ENCODE results near the gene HFM1. TPM values are rescaled to one million over a fixed set of nuclear protein-coding genes. Genes with fewer than 3 reads are reported as not detected.

Gene HFM1
- total RNA-seq, 1 donor from 2014 or later: 1.2 TPM

DNA sequence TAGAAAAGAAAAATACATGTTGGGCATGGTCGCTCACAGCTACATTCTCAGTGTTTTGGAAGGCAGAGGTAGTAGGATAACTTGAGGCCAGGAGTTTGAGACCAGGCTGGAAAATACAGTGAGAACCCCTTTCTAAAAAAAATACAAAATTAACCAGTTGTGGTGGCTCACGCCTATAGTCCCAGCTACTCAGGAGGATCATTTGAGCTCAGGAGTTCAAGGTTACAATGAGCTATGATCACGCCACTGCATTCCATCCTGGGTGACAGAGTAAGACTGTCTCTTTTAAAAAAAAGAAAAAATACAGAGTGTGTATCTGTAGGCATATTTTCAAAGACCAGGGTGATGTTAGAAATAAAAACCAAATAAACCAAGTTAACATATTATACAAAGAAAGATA is 57.8 kb downstream of the HFM1 start:
- H3K27ac ChIP-seq: no peak overlapping the region
- no peaks in the 10 kb centered on the region for H3K27me3 ChIP-seq (ENCODE audit: low read depth)
- TF ChIP-seq, protein P1, sequence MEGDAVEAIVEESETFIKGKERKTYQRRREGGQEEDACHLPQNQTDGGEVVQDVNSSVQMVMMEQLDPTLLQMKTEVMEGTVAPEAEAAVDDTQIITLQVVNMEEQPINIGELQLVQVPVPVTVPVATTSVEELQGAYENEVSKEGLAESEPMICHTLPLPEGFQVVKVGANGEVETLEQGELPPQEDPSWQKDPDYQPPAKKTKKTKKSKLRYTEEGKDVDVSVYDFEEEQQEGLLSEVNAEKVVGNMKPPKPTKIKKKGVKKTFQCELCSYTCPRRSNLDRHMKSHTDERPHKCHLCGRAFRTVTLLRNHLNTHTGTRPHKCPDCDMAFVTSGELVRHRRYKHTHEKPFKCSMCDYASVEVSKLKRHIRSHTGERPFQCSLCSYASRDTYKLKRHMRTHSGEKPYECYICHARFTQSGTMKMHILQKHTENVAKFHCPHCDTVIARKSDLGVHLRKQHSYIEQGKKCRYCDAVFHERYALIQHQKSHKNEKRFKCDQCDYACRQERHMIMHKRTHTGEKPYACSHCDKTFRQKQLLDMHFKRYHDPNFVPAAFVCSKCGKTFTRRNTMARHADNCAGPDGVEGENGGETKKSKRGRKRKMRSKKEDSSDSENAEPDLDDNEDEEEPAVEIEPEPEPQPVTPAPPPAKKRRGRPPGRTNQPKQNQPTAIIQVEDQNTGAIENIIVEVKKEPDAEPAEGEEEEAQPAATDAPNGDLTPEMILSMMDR (IDR thresholded peaks at IDR 0.05): no peak
- no peaks in the 10 kb centered on the region for H3K36me3 ChIP-seq
- H3K4me1 ChIP-seq: no peaks in the 10 kb centered on the region
- H3K4me3 ChIP-seq: no peak overlapping the region
- DNase-seq (no peak), ATAC-seq (no peak)
- intact Hi-C loops (cut with DNase I): no loop called here
- no peaks in the 10 kb centered on the region for H3K9me3 ChIP-seq

DNA sequence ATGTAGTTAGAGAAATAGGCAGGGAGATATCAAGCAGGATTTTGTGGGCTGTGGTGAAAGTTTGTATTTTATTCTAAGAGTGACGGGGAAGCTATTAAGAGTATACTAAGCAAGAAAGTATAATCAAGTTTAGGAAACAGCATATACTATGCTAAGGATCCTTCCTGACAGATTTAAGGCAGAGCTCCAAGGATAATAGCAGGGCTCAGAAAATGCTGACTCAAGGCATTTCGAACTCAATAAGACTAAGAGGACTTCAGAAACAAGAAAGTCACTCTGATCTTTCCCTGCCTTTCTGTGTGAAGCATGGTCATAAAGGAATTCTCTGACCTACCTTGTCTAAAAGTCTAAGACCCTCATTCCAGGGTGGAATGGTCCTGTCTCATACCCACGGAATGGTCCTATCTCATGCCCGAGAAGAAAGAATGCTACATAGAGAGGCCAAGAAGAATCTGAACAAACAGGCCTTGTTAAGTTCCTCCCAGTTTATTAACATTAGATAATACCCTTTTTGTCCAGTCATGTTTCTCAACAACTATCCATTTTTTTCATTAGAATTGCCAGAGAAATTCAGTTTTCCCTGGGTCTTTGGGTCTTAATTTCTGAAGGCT is 59.1 kb downstream of the HFM1 start:
- H3K27ac ChIP-seq: no peak overlapping the region
- no peak overlapping the region for H3K4me3 ChIP-seq
- no peaks in the 10 kb centered on the region for H3K9me3 ChIP-seq
- TF ChIP-seq, protein P1 (IDR thresholded peaks at IDR 0.05): no peak
- H3K4me1 ChIP-seq: no peaks in the 10 kb centered on the region
- H3K36me3 ChIP-seq: no peaks in the 10 kb centered on the region
- intact Hi-C loops (cut with DNase I): no loop called here
- H3K27me3 ChIP-seq (ENCODE audit: low read depth): no peaks in the 10 kb centered on the region
- DNase-seq (no peak), ATAC-seq (no peak)

DNA sequence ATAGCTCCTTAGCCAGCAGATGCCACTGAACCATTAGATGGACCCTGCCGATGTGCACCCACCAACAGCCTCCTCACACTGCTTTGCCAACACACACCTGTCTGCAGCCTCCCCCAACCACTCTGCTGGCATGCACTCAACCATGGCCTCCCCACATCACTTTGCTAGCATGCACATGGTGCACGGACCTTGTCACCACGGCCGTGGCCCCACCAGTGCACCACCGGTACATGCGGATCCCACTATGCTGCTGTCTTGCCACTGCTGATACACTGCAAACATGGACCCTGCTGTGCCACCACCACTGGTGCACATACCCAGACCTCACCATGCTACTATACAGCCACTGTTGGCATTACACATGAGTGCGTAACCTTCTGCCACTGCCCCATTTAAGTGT is 66.1 kb downstream of the HFM1 start:
- intact Hi-C loops (cut with DNase I): no loop called here
- Histone ChIP-seq H3K27ac (no peak overlapping the region), H3K9me3 (no peaks in the 10 kb centered on the region), H3K36me3 (no peaks in the 10 kb centered on the region), H3K27me3 (ENCODE audit: low read depth) (no peaks in the 10 kb centered on the region), H3K4me1 (no peaks in the 10 kb centered on the region), H3K4me3 (no peak overlapping the region)
- no peak for ATAC-seq
- no peak for DNase-seq
- TF ChIP-seq, protein P1 (IDR thresholded peaks at IDR 0.05): no peak

DNA sequence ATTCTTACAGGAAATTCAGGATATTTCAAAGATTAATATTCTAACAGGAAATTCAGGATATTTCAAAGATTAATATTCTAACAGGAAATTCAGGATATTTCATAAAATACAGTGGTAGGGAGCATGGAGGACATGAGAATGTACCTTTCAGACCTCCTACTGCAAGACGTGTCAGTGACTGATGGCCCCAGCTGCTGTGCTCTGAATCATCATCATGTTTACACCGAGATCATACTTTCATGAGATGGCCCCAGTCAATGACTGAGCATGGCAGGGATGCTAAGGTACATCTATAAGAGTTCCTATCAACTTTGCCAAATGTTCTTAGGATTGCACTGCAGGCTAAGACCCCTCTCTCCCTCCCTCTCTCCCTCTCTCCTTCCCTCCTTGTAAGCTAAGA is 69.0 kb downstream of the HFM1 start:
- Histone ChIP-seq H3K36me3 (no peaks in the 10 kb centered on the region), H3K4me1 (no peaks in the 10 kb centered on the region), H3K27me3 (ENCODE audit: low read depth) (no peaks in the 10 kb centered on the region), H3K27ac (no peak overlapping the region), H3K4me3 (no peak overlapping the region), H3K9me3 (peaks cover 16% of the 10 kb centered on the region)
- no peak for ATAC-seq
- DNase-seq: no peak
- TF ChIP-seq, protein P1 (IDR thresholded peaks at IDR 0.05): no peak
- intact Hi-C loops (cut with DNase I): no loop called here

DNA sequence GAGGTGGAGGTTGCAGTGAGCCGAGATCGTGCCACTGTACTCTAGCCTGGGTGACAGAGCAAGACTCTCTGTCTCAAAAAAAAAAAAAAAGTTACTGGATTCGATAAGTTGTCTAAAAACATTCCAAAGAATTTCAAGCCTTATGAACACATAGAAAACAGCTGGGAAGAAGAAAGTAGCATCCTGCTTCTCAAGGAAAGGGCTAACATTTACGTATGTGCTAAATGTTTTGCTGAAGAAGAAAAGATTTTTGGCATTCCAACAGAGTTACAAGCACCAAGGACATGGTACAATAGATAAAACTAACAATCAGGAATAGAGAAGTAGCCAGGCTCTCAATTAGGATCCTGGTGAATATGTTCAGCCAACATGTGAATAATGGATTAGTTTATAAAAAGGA is 69.8 kb downstream of the HFM1 start:
- no peaks in the 10 kb centered on the region for H3K27me3 ChIP-seq (ENCODE audit: low read depth)
- no peaks in the 10 kb centered on the region for H3K4me1 ChIP-seq
- H3K36me3 ChIP-seq: no peaks in the 10 kb centered on the region
- DNase-seq (no peak), ATAC-seq (no peak)
- H3K4me3 ChIP-seq: no peak overlapping the region
- peaks cover 16% of the 10 kb centered on the region for H3K9me3 ChIP-seq
- TF ChIP-seq, protein P1 (IDR thresholded peaks at IDR 0.05): no peak
- no peak overlapping the region for H3K27ac ChIP-seq
- intact Hi-C loops (cut with DNase I): no loop called here

All from lower lobe of right lung (tissue), 2 donors.